HepG2 (cell line): Measurements from ENCODE around the gene SLC25A20. TPM values are rescaled to one million over a fixed set of nuclear protein-coding genes. Genes with fewer than 3 reads are reported as not detected.

Experiments
- ATAC-seq: fragments of 200-7000 bp; cut with Tn5 transposase; 3 replicates; pipeline ENCODE4 v1.9.1; 2020; ENCODE audit warnings: mild to moderate bottlenecking, moderate library complexity
- BruUV-seq: library from RNA; stranded (reverse); fragments of 400-500 nt; replicated peaks from 2 replicates; lab custom pipeline; 2021; lab: Mats Ljungman, UMichigan
- CTCF ChIA-PET: fragments of 300-600 bp; formaldehyde crosslinking; extraction: SDS; loops from one replicate; lab custom pipeline; 2021; ENCODE audit warnings: low total read pairs, inconsistent platforms, low intra/inter-chr PET ratio; lab: Yijun Ruan, JAX
- POLR2A ChIA-PET: fragments of 350-600 bp; sonication (Branson Sonifier 250); formaldehyde crosslinking; loops from one replicate; lab custom pipeline; 2020; ENCODE audit warnings: antibody characterized with exemption, inconsistent platforms; lab: Yijun Ruan, JAX
- DNase-seq: peaks from one replicate; pipeline ENCODE4 v3.0.0-alpha.2; 2015; ENCODE audit warnings: low spot score
- FAIRE-seq: peaks from 3 replicates; lab custom pipeline; 2011; peaks lifted over from hg19 to GRCh38; lab: Jason Lieb, UNC
- H2AFZ ChIP-seq: one replicate; pipeline ENCODE4 v1.6.1; 2011; ENCODE audit warnings: low read length, inconsistent platforms
- H3K27ac ChIP-seq: fragments of 300-600 bp; 3 replicates; pipeline ENCODE4 v1.8.0; 2011; ENCODE audit warnings: mixed run types, mild to moderate bottlenecking, mixed read lengths, low read length, inconsistent platforms; ENCODE audit not compliant: insufficient read depth; ENCODE audit errors: extremely low read length
- H3K27me3 ChIP-seq, 2 experiments: fragments of 200-600 bp in 1 of 2; 2 replicates in 1 of 2; 3 replicates in 1 of 2; pipeline versions ENCODE4 v1.6.0 to v1.8.0; 2011; ENCODE audit warnings: low read length in 2 of 2, mild to moderate bottlenecking in 2 of 2, moderate library complexity in 2 of 2, inconsistent platforms in 1 of 2; ENCODE audit not compliant: insufficient read depth in 2 of 2, control insufficient read depth in 1 of 2
- H3K36me3 ChIP-seq, 2 experiments: fragments of 200-600 bp in 1 of 2; replicated peaks in 1 of 2; 2 replicates in 1 of 2; 3 replicates in 1 of 2; pipeline versions ENCODE4 v1.5.1 to v1.8.0; 2011; ENCODE audit warnings: low read length in 2 of 2, inconsistent platforms in 1 of 2; ENCODE audit not compliant: insufficient read depth in 2 of 2, control insufficient read depth in 1 of 2
- H3K4me1 ChIP-seq: 2 replicates; pipeline ENCODE4 v1.5.1; 2012; ENCODE audit warnings: low read length, inconsistent platforms; ENCODE audit not compliant: insufficient read depth
- H3K4me2 ChIP-seq: 2 replicates; pipeline ENCODE4 v1.6.0; 2011; ENCODE audit warnings: low read depth, low read length, inconsistent platforms
- H3K4me3 ChIP-seq, 3 experiments: fragments of 200-600 bp in 1 of 3; sonication (generic), shearing (Covaris generic) in 1 of 3; replicated peaks in 1 of 3; 2 replicates each; pipeline ENCODE4 v1.5.1; 2011 to 2016; ENCODE audit warnings: low read length in 3 of 3, inconsistent platforms in 2 of 3, low read depth in 2 of 3, mild to moderate bottlenecking in 2 of 3, control low read depth in 1 of 3, mixed read lengths in 1 of 3; ENCODE audit not compliant: insufficient read depth in 1 of 3
- H3K79me2 ChIP-seq: one replicate; pipeline ENCODE4 v1.6.1; 2011; ENCODE audit warnings: low read length, inconsistent platforms; ENCODE audit not compliant: insufficient read depth
- H3K9ac ChIP-seq: 2 replicates; pipeline ENCODE4 v1.6.0; 2011; ENCODE audit warnings: mild to moderate bottlenecking, low read depth, low read length, inconsistent platforms; ENCODE audit not compliant: insufficient read depth
- H3K9me3 ChIP-seq: 2 replicates; pipeline ENCODE4 v1.5.1; 2012; ENCODE audit warnings: mild to moderate bottlenecking, low read length
- H4K20me1 ChIP-seq: 2 replicates; pipeline ENCODE4 v1.6.0; 2011; ENCODE audit warnings: inconsistent platforms, mild to moderate bottlenecking, low read length, moderate library complexity; ENCODE audit not compliant: insufficient read depth
- ATF4 ChIP-seq, 2 experiments: fragments of 450-650 bp in 1 of 2; sonication (generic) in 1 of 2; formaldehyde crosslinking; IDR thresholded peaks; 2 replicates each; pipeline versions ENCODE4 v1.5.0 to v1.8.0; 2020 to 2022; ENCODE audit warnings: mild to moderate bottlenecking in 1 of 2, missing genetic modification reagents in 1 of 2
- CREBL2 ChIP-seq: sonication (generic); formaldehyde crosslinking; IDR thresholded peaks from 2 replicates; pipeline ENCODE4 v1.8.1; 2023; ENCODE audit warnings: missing genetic modification reagents, mild to moderate bottlenecking, borderline replicate concordance
- FOXJ3 ChIP-seq: sonication (generic); formaldehyde crosslinking; IDR thresholded peaks from 2 replicates; pipeline ENCODE4 v1.4.0; 2020; ENCODE audit warnings: missing genetic modification reagents, mild to moderate bottlenecking, borderline replicate concordance
- FOXP1 ChIP-seq, 2 experiments: fragments of 450-650 bp in 1 of 2; IDR thresholded peaks; 2 replicates each; pipeline ENCODE4 v1.6.1; 2017 to 2018; ENCODE audit warnings: antibody characterized with exemption in 1 of 2
- IRF2 ChIP-seq: IDR thresholded peaks from 2 replicates; pipeline ENCODE4 v1.6.1; 2018; ENCODE audit warnings: missing genetic modification reagents, missing compliant biosample characterization
- NFRKB ChIP-seq: fragments of 450-650 bp; IDR thresholded peaks from 2 replicates; pipeline ENCODE4 v1.6.1; 2017
- SETDB1 ChIP-seq: sonication (generic); formaldehyde crosslinking; IDR thresholded peaks from 2 replicates; pipeline ENCODE4 v1.5.1; 2020; ENCODE audit warnings: missing genetic modification reagents, mild to moderate bottlenecking, borderline replicate concordance
- SOX6 ChIP-seq, 2 experiments: fragments of 450-650 bp in 1 of 2; sonication (generic) in 1 of 2; formaldehyde crosslinking in 1 of 2; IDR thresholded peaks; 2 replicates each; pipeline versions ENCODE4 v1.4.0 to v1.6.1; 2017 to 2020; ENCODE audit warnings: antibody characterized with exemption in 1 of 2, mild to moderate bottlenecking in 1 of 2, missing genetic modification reagents in 1 of 2
- SP2 ChIP-seq: sonication (generic); formaldehyde crosslinking; IDR thresholded peaks from 2 replicates; pipeline ENCODE4 v1.5.1; 2020; ENCODE audit warnings: mild to moderate bottlenecking, missing genetic modification reagents
- THRA ChIP-seq: sonication (generic); formaldehyde crosslinking; IDR thresholded peaks from 2 replicates; pipeline ENCODE4 v1.4.0; 2020; ENCODE audit warnings: missing genetic modification reagents, borderline replicate concordance
- ZMAT5 ChIP-seq: sonication (generic); formaldehyde crosslinking; IDR thresholded peaks from 2 replicates; pipeline ENCODE4 v1.5.0; 2020; ENCODE audit warnings: mild to moderate bottlenecking, low read depth, missing genetic modification reagents, borderline replicate concordance
- ZNF292 ChIP-seq: sonication (generic); formaldehyde crosslinking; IDR thresholded peaks from 2 replicates; pipeline ENCODE4 v1.8.1; 2022; ENCODE audit warnings: mild to moderate bottlenecking, low read depth, missing genetic modification reagents, borderline replicate concordance
- ZNF749 ChIP-seq: sonication (generic); formaldehyde crosslinking; IDR thresholded peaks from 2 replicates; pipeline ENCODE4 v1.8.0; 2022; ENCODE audit warnings: mild to moderate bottlenecking, missing genetic modification reagents, moderate library complexity, borderline replicate concordance
- WGBS: methylation state at CpG from one replicate; pipeline ENCODE4 v1.1.6; 2017; ENCODE audit warnings: low lambda C conversion rate; 5-methylcytosine and 5-hydroxymethylcytosine counted together
- in situ Hi-C: cut with HindIII; loops from 2 replicates; pipeline ENCODE4 v1.10.0; 2017; ENCODE audit warnings: low pct_unique_long_range_greater_than_20kb; ENCODE audit not compliant: extremely low pct_ligation_motif_present
- intact Hi-C: fragments of 100-400 bp; cut with micrococcal nuclease; formaldehyde crosslinking; loops from one replicate; pipeline ENCODE4 v1.10.0; 2022; ENCODE audit not compliant: unreplicated experiment
- polyA plus RNA-seq, 8 experiments: library from polyadenylated mRNA; depleted of rRNA in 3 of 8; stranded (reverse) in 7 of 8; unstranded in 1 of 8; fragments of >200 nt; fragmentation: Illumina TruSeq in 4 of 8; extraction: Trizol in 4 of 8; gene quantifications; 2 replicates each; pipeline versions ENCODE4 v1.2.1 to v1.2.3, GENCODE V29; 2011 to 2016; ENCODE audit warnings: low read depth in 4 of 8, missing spikeins in 1 of 8, mixed read lengths in 1 of 8; ENCODE audit not compliant: insufficient read depth in 1 of 8
- total RNA-seq, 5 experiments: library from RNA; depleted of rRNA; stranded (reverse); fragments of >200 nt; fragmentation: Illumina TruSeq; extraction: Trizol; gene quantifications; 2 replicates each; pipeline ENCODE4 v1.2.3, GENCODE V29; 2016; ENCODE audit warnings: low read depth in 1 of 5

The SLC25A20 gene
- total and polyA plus RNA-seq, 2 of the 13 experiments (the other 11 are each of a cell fraction or from before 2014, with no cell fraction given), result 21.1 to 26.6 TPM

GRCh38 chr3:48859206-48859605 lies 39.5 kb downstream of the SLC25A20 start:
- Histone ChIP-seq H3K4me1 (peaks cover 18% of the 10 kb centered on the region), H3K4me3 (no peak overlapping the region), H3K27ac (no peak overlapping the region), H3K9me3 (no peaks in the 10 kb centered on the region), H3K79me2 (no peaks in the 10 kb centered on the region), H3K9ac (no peak overlapping the region), H4K20me1 (no peaks in the 10 kb centered on the region), H3K27me3 (no peaks in the 10 kb centered on the region), H3K4me2 (no peak overlapping the region), H3K36me3 (peaks cover 3 to 12% of the 10 kb centered on the region in 2 experiments; a peak in 1 of 5 replicates), H2AFZ (no peak overlapping the region)
- no peak for FAIRE-seq
- no TSS peak for BruUV-seq
- CTCF ChIA-PET, result no interaction called here
- in situ Hi-C loops (no loop called here), intact Hi-C loops (no loop called here)
- TF ChIP-seq FOXP1 (IDR thresholded peaks at IDR 0.05) (no peak), FOXP1 (CRISPR knock-in tag; IDR thresholded peaks at IDR 0.05) (no peak), IRF2 (CRISPR knock-in tag) (no peak), SOX6 (IDR thresholded peaks at IDR 0.05) (no peak), SOX6 (CRISPR knock-in tag; IDR thresholded peaks at IDR 0.05) (no peak), SP2 (CRISPR knock-in tag) (no peak)
- 90% methylated on average over 2 of the region's 2 CpGs for WGBS
- ATAC-seq, result no peak
- POLR2A ChIA-PET, result interaction anchor here (1.1 kb wide), 1 partner anchor 12 kb away, joined by 3 read pairs; the partner anchor contains the start of gene PRKAR2A
- DNase-seq, result no peak

- no peaks in the 10 kb centered on the region for H3K9me3 ChIP-seq
- ChIA-PET CTCF (no interaction called here), POLR2A (interaction anchor here (1.1 kb wide), 1 partner anchor 11 kb away, joined by 3 read pairs; the partner anchor contains the start of gene PRKAR2A)
- ATAC-seq (no peak), DNase-seq (no peak), FAIRE-seq (no peak)
- in situ Hi-C loops, result no loop called here
- WGBS, result 72% methylated on average over 2 of the region's 2 CpGs
- no peaks in the 10 kb centered on the region for H4K20me1 ChIP-seq
- no peak overlapping the region for H3K9ac ChIP-seq
- no peak overlapping the region for H2AFZ ChIP-seq
- H3K4me2 ChIP-seq, result no peak overlapping the region
- intact Hi-C loops, result no loop called here
- H3K36me3 ChIP-seq, result peaks cover 3 to 12% of the 10 kb centered on the region in 2 experiments; a peak in 1 of 5 replicates
- no TSS peak for BruUV-seq
- H3K4me1 ChIP-seq, result peaks cover 18% of the 10 kb centered on the region
- no peaks in the 10 kb centered on the region for H3K79me2 ChIP-seq
- H3K4me3 ChIP-seq, result no peak overlapping the region
- H3K27ac ChIP-seq, result no peak overlapping the region
- H3K27me3 ChIP-seq, result no peaks in the 10 kb centered on the region
- TF ChIP-seq ZMAT5 (CRISPR knock-in tag) (no peak), ATF4 (CRISPR knock-in tag; IDR thresholded peaks at IDR 0.05) (no peak), ZNF749 (CRISPR knock-in tag) (no peak), SETDB1 (no peak), NFRKB (no peak), ZNF292 (CRISPR knock-in tag) (no peak), CREBL2 (no peak), THRA (CRISPR knock-in tag) (no peak), FOXJ3 (CRISPR knock-in tag) (no peak)
Observed at GRCh38 chr3:48858709-48859108, 40.0 kb downstream of the SLC25A20 start.
